ENCODE data around the gene GALNT9.
A peak's percentile ranks its signal among the peaks of the same experiment; 100 is the strongest.

Gene GALNT9

GRCh38 chr12:132168311-132169031 lies 160.9 kb downstream of the GALNT9 start:
- H3K27me3 ChIP-seq (ENCODE audit: insufficient read depth, poor library complexity, severe bottlenecking): peaks cover 36% of the 10 kb centered on the region
- H3K4me3 ChIP-seq (ENCODE audit: severe bottlenecking): no peak overlapping the region
- H3K9me3 ChIP-seq (ENCODE audit: severe bottlenecking): no peaks in the 10 kb centered on the region
- H3K4me1 ChIP-seq (ENCODE audit: insufficient read depth, poor library complexity, severe bottlenecking): peaks cover 5% of the 10 kb centered on the region
- no peaks in the 10 kb centered on the region for H3K36me3 ChIP-seq (ENCODE audit: low read depth)
- DNase-seq (ENCODE audit: low spot score) (peak; percentile 44), ATAC-seq (ENCODE audit: low read depth) (no peak)
- TF ChIP-seq CTCF (IDR thresholded peaks at IDR 0.05; ENCODE audit: poor library complexity, severe bottlenecking): no peak
- H3K27ac ChIP-seq (ENCODE audit: poor library complexity, severe bottlenecking): no peak overlapping the region

GRCh38 chr12:132167611-132168310 lies 161.6 kb downstream of the GALNT9 start:
- DNase-seq (ENCODE audit: low spot score): no peak
- H3K9me3 ChIP-seq (ENCODE audit: severe bottlenecking): no peaks in the 10 kb centered on the region
- no peaks in the 10 kb centered on the region for H3K36me3 ChIP-seq (ENCODE audit: low read depth)
- no peak overlapping the region for H3K4me3 ChIP-seq (ENCODE audit: severe bottlenecking)
- no peak for ATAC-seq (ENCODE audit: low read depth)
- TF ChIP-seq CTCF (IDR thresholded peaks at IDR 0.05; ENCODE audit: poor library complexity, severe bottlenecking): no peak
- no peak overlapping the region for H3K27ac ChIP-seq (ENCODE audit: poor library complexity, severe bottlenecking)
- peaks cover 29% of the 10 kb centered on the region for H3K27me3 ChIP-seq (ENCODE audit: insufficient read depth, poor library complexity, severe bottlenecking)
- H3K4me1 ChIP-seq (ENCODE audit: insufficient read depth, poor library complexity, severe bottlenecking): peaks cover 5% of the 10 kb centered on the region

- no peak for TF ChIP-seq CTCF (IDR thresholded peaks at IDR 0.05; ENCODE audit: poor library complexity, severe bottlenecking)
- ATAC-seq (ENCODE audit: low read depth) (no peak), DNase-seq (ENCODE audit: low spot score) (no peak)
- Histone ChIP-seq H3K27me3 (ENCODE audit: insufficient read depth, poor library complexity, severe bottlenecking) (peaks cover 21% of the 10 kb centered on the region), H3K27ac (ENCODE audit: poor library complexity, severe bottlenecking) (no peak overlapping the region), H3K4me1 (ENCODE audit: insufficient read depth, poor library complexity, severe bottlenecking) (peaks cover 5% of the 10 kb centered on the region), H3K36me3 (ENCODE audit: low read depth) (no peaks in the 10 kb centered on the region), H3K4me3 (ENCODE audit: severe bottlenecking) (no peak overlapping the region), H3K9me3 (ENCODE audit: severe bottlenecking) (no peaks in the 10 kb centered on the region)
These were observed 162.4 kb downstream of the GALNT9 start for GRCh38 chr12:132166801-132167591.

GRCh38 chr12:132166093-132166492 lies 163.3 kb downstream of the GALNT9 start:
- ATAC-seq (ENCODE audit: low read depth) (no peak), DNase-seq (ENCODE audit: low spot score) (no peak)
- H3K27me3 ChIP-seq (ENCODE audit: insufficient read depth, poor library complexity, severe bottlenecking): peaks cover 12% of the 10 kb centered on the region
- no peak overlapping the region for H3K27ac ChIP-seq (ENCODE audit: poor library complexity, severe bottlenecking)
- TF ChIP-seq CTCF (IDR thresholded peaks at IDR 0.05; ENCODE audit: poor library complexity, severe bottlenecking): no peak
- H3K9me3 ChIP-seq (ENCODE audit: severe bottlenecking): no peaks in the 10 kb centered on the region
- H3K4me1 ChIP-seq (ENCODE audit: insufficient read depth, poor library complexity, severe bottlenecking): peaks cover 5% of the 10 kb centered on the region
- H3K36me3 ChIP-seq (ENCODE audit: low read depth): no peaks in the 10 kb centered on the region
- H3K4me3 ChIP-seq (ENCODE audit: severe bottlenecking): no peak overlapping the region
